ENCODE measurements around the gene GPALPP1. TPM values are rescaled to one million over a fixed set of nuclear protein-coding genes. Genes with fewer than 3 reads are reported as not detected.

GPALPP1 gene
- total RNA-seq, 3 donors from 2014 or later, result 20.5 to 22.8 (median 21.9) TPM

GRCh38 chr13:45034342-45034741 is 45.0 kb downstream of the GPALPP1 start:
- ATAC-seq, result no peak
- peaks cover 11% of the 10 kb centered on the region for H3K36me3 Mint-ChIP-seq (ENCODE audit: insufficient read depth)
- no peaks in the 10 kb centered on the region for H3K27me3 Mint-ChIP-seq (ENCODE audit: low read depth)
- H3K9me3 Mint-ChIP-seq, result no peaks in the 10 kb centered on the region
- H3K4me1 Mint-ChIP-seq (ENCODE audit: low read depth), result no peaks in the 10 kb centered on the region
- no peak overlapping the region for H3K4me3 Mint-ChIP-seq
- no peak for DNase-seq

- peaks cover 11% of the 10 kb centered on the region for H3K36me3 Mint-ChIP-seq (ENCODE audit: insufficient read depth)
- ATAC-seq, result no peak
- H3K27me3 Mint-ChIP-seq (ENCODE audit: low read depth), result no peaks in the 10 kb centered on the region
- H3K9me3 Mint-ChIP-seq, result no peaks in the 10 kb centered on the region
- H3K4me3 Mint-ChIP-seq, result no peak overlapping the region
- peaks cover 3% of the 10 kb centered on the region for H3K4me1 Mint-ChIP-seq (ENCODE audit: low read depth)
- DNase-seq, result no peak
These were observed 46.9 kb downstream of the GPALPP1 start for GRCh38 chr13:45036206-45036605.

- ATAC-seq, result no peak
- peaks cover 3% of the 10 kb centered on the region for H3K4me1 Mint-ChIP-seq (ENCODE audit: low read depth)
These were observed 50.8 kb downstream of the GPALPP1 start for GRCh38 chr13:45040173-45040572.

GRCh38 chr13:45040622-45041021 is 51.3 kb downstream of the GPALPP1 start:
- no peak for DNase-seq

More at GRCh38 chr13:45040173-45040572, 50.8 kb downstream of the GPALPP1 start:
- Mint-ChIP-seq H3K4me3 (no peak overlapping the region), H3K36me3 (ENCODE audit: insufficient read depth) (peaks cover 3% of the 10 kb centered on the region), H3K9me3 (no peaks in the 10 kb centered on the region), H3K27me3 (ENCODE audit: low read depth) (peaks cover 7% of the 10 kb centered on the region)
- DNase-seq, result no peak

GRCh38 chr13:45042539-45042938 is 53.2 kb downstream of the GPALPP1 start:
- Mint-ChIP-seq H3K36me3 (ENCODE audit: insufficient read depth) (no peaks in the 10 kb centered on the region), H3K4me3 (no peak overlapping the region), H3K9me3 (no peaks in the 10 kb centered on the region), H3K27me3 (ENCODE audit: low read depth) (peaks cover 13% of the 10 kb centered on the region), H3K4me1 (ENCODE audit: low read depth) (peaks cover 8% of the 10 kb centered on the region)
- DNase-seq (no peak), ATAC-seq (no peak)

More at GRCh38 chr13:45040622-45041021, 51.3 kb downstream of the GPALPP1 start:
- ATAC-seq, result peak in 1 of 2 donors; percentile 48
- peaks cover 7% of the 10 kb centered on the region for H3K27me3 Mint-ChIP-seq (ENCODE audit: low read depth)
- H3K4me1 Mint-ChIP-seq (ENCODE audit: low read depth), result peaks cover 3% of the 10 kb centered on the region
- no peak overlapping the region for H3K4me3 Mint-ChIP-seq
- H3K9me3 Mint-ChIP-seq, result no peaks in the 10 kb centered on the region
- peaks cover 3% of the 10 kb centered on the region for H3K36me3 Mint-ChIP-seq (ENCODE audit: insufficient read depth)

GRCh38 chr13:45046445-45046844 is 57.1 kb downstream of the GPALPP1 start:
- ATAC-seq, result no peak
- no peaks in the 10 kb centered on the region for H3K36me3 Mint-ChIP-seq (ENCODE audit: insufficient read depth)
- DNase-seq, result no peak
- peak overlapping the region; percentile 77 for H3K4me3 Mint-ChIP-seq
- no peaks in the 10 kb centered on the region for H3K9me3 Mint-ChIP-seq
- peaks cover 12% of the 10 kb centered on the region for H3K4me1 Mint-ChIP-seq (ENCODE audit: low read depth)
- peaks cover 20% of the 10 kb centered on the region for H3K27me3 Mint-ChIP-seq (ENCODE audit: low read depth)

GRCh38 chr13:45047394-45048310 is 58.3 kb downstream of the GPALPP1 start:
- ATAC-seq (peak; percentile 79 to 81), DNase-seq (peak; percentile 72)
- Mint-ChIP-seq H3K4me3 (peak overlapping the region; percentile 77), H3K36me3 (ENCODE audit: insufficient read depth) (no peaks in the 10 kb centered on the region), H3K27me3 (ENCODE audit: low read depth) (peaks cover 19% of the 10 kb centered on the region), H3K4me1 (ENCODE audit: low read depth) (peaks cover 12% of the 10 kb centered on the region), H3K9me3 (no peaks in the 10 kb centered on the region)

GRCh38 chr13:45048890-45049407 is 59.6 kb downstream of the GPALPP1 start:
- ATAC-seq (peak; percentile 62 to 73), DNase-seq (no peak)
- H3K9me3 Mint-ChIP-seq, result no peaks in the 10 kb centered on the region
- H3K4me1 Mint-ChIP-seq (ENCODE audit: low read depth), result peaks cover 12% of the 10 kb centered on the region
- H3K27me3 Mint-ChIP-seq (ENCODE audit: low read depth), result peaks cover 19% of the 10 kb centered on the region
- H3K4me3 Mint-ChIP-seq, result no peak overlapping the region
- no peaks in the 10 kb centered on the region for H3K36me3 Mint-ChIP-seq (ENCODE audit: insufficient read depth)

GRCh38 chr13:45049478-45049877 is 60.1 kb downstream of the GPALPP1 start:
- Mint-ChIP-seq H3K4me3 (no peak overlapping the region), H3K9me3 (no peaks in the 10 kb centered on the region), H3K4me1 (ENCODE audit: low read depth) (peaks cover 12% of the 10 kb centered on the region), H3K27me3 (ENCODE audit: low read depth) (peaks cover 17% of the 10 kb centered on the region), H3K36me3 (ENCODE audit: insufficient read depth) (no peaks in the 10 kb centered on the region)
- DNase-seq (no peak), ATAC-seq (no peak)

GRCh38 chr13:45051315-45051714 is 62.0 kb downstream of the GPALPP1 start:
- no peak for DNase-seq
- Mint-ChIP-seq H3K9me3 (no peaks in the 10 kb centered on the region), H3K36me3 (ENCODE audit: insufficient read depth) (no peaks in the 10 kb centered on the region), H3K4me3 (no peak overlapping the region), H3K4me1 (ENCODE audit: low read depth) (peaks cover 24% of the 10 kb centered on the region), H3K27me3 (ENCODE audit: low read depth) (peaks cover 17% of the 10 kb centered on the region)
- ATAC-seq, result no peak

GRCh38 chr13:45055198-45055901 is 66.0 kb downstream of the GPALPP1 start:
- DNase-seq, result peak; percentile 24
- Mint-ChIP-seq H3K27me3 (ENCODE audit: low read depth) (peaks cover 18% of the 10 kb centered on the region), H3K36me3 (ENCODE audit: insufficient read depth) (no peaks in the 10 kb centered on the region), H3K9me3 (no peaks in the 10 kb centered on the region), H3K4me1 (ENCODE audit: low read depth) (peaks cover 17% of the 10 kb centered on the region), H3K4me3 (no peak overlapping the region)
- ATAC-seq, result peak; percentile 98 to 99

GRCh38 chr13:45055902-45056648 is 66.7 kb downstream of the GPALPP1 start:
- Mint-ChIP-seq H3K4me3 (peak overlapping the region; percentile 1), H3K27me3 (ENCODE audit: low read depth) (peaks cover 14% of the 10 kb centered on the region), H3K4me1 (ENCODE audit: low read depth) (peaks cover 17% of the 10 kb centered on the region), H3K36me3 (ENCODE audit: insufficient read depth) (no peaks in the 10 kb centered on the region), H3K9me3 (no peaks in the 10 kb centered on the region)
- ATAC-seq (peak; percentile 57 to 68), DNase-seq (no peak)

- H3K9me3 Mint-ChIP-seq, result no peaks in the 10 kb centered on the region
- ATAC-seq (no peak), DNase-seq (no peak)
- H3K4me1 Mint-ChIP-seq (ENCODE audit: low read depth), result peaks cover 17% of the 10 kb centered on the region
- H3K4me3 Mint-ChIP-seq, result no peak overlapping the region
- H3K36me3 Mint-ChIP-seq (ENCODE audit: insufficient read depth), result no peaks in the 10 kb centered on the region
- H3K27me3 Mint-ChIP-seq (ENCODE audit: low read depth), result peaks cover 12% of the 10 kb centered on the region
These were observed 70.7 kb downstream of the GPALPP1 start for GRCh38 chr13:45060062-45060461.
